Measurements from ENCODE around the gene CCDC141.

DNA sequence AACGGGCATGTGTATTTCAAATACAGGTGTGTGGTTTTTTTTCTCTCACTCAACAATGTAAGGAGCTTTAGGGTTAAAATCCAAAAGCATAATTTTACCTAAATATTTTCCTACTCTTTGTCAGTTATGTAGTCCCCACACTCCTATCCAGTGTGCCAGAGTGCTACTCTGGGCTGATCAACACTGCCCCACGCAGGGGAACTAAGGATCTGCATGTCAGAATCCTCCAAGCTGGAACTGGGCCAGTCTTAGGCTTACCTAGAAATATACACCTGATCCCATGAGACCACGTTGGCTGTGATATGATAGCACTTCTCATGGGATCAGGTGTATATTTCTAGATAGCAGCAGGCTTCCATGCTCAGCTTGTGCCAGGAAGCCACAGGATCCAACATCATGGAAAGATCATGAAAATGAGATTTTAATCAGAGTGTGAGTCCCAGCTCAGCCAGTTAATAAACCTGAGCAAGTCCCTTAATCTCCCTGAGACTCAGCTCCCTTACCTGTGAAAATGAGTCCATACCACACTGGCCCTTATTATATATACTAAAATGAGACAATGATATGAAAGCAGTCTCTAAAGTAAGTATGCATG, 29.7 kb downstream of the CCDC141 start:
- TF ChIP-seq CTCF (IDR thresholded peaks at IDR 0.05; ENCODE audit: insufficient read depth, low read length) (peak; percentile 51), POLR2AphosphoS5 (IDR thresholded peaks at IDR 0.05; ENCODE audit: low read depth) (no peak)
- TF ChIP-seq, protein P1, sequence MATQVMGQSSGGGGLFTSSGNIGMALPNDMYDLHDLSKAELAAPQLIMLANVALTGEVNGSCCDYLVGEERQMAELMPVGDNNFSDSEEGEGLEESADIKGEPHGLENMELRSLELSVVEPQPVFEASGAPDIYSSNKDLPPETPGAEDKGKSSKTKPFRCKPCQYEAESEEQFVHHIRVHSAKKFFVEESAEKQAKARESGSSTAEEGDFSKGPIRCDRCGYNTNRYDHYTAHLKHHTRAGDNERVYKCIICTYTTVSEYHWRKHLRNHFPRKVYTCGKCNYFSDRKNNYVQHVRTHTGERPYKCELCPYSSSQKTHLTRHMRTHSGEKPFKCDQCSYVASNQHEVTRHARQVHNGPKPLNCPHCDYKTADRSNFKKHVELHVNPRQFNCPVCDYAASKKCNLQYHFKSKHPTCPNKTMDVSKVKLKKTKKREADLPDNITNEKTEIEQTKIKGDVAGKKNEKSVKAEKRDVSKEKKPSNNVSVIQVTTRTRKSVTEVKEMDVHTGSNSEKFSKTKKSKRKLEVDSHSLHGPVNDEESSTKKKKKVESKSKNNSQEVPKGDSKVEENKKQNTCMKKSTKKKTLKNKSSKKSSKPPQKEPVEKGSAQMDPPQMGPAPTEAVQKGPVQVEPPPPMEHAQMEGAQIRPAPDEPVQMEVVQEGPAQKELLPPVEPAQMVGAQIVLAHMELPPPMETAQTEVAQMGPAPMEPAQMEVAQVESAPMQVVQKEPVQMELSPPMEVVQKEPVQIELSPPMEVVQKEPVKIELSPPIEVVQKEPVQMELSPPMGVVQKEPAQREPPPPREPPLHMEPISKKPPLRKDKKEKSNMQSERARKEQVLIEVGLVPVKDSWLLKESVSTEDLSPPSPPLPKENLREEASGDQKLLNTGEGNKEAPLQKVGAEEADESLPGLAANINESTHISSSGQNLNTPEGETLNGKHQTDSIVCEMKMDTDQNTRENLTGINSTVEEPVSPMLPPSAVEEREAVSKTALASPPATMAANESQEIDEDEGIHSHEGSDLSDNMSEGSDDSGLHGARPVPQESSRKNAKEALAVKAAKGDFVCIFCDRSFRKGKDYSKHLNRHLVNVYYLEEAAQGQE (IDR thresholded peaks at IDR 0.05; ENCODE audit: insufficient replicate concordance, low read depth), result no peak
